Endothelial cell of umbilical vein (primary cell): ENCODE results near the gene RSPRY1. TPM values are rescaled to one million over a fixed set of nuclear protein-coding genes. Genes with fewer than 3 reads are reported as not detected.

Source experiments
- BruUV-seq: library from RNA; stranded (reverse); fragments of 400-500 nt; replicated peaks from 2 replicates; lab custom pipeline; 2021; lab: Mats Ljungman, UMichigan
- CTCF ChIA-PET: fragments of 300-600, 350-600 bp; sonication (Branson Sonifier 250); formaldehyde crosslinking; loops from one replicate; lab custom pipeline; 2021; ENCODE audit warnings: antibody characterized with exemption, inconsistent platforms; lab: Charles Lee
- POLR2A ChIA-PET: fragments of 300-600, 350-600 bp; sonication (Branson Sonifier 250); formaldehyde crosslinking; loops from one replicate; lab custom pipeline; 2021; ENCODE audit warnings: antibody characterized with exemption, inconsistent platforms; lab: Charles Lee
- DNase-seq: peaks from one replicate; pipeline ENCODE4 v3.0.0-alpha.2; 2011; ENCODE audit warnings: low read depth, low spot score
- FAIRE-seq: peaks from 2 replicates; lab custom pipeline; 2011; peaks lifted over from hg19 to GRCh38; lab: Jason Lieb, UNC
- H2AFZ ChIP-seq: 2 replicates; pipeline ENCODE4 v1.6.0; 2012; ENCODE audit warnings: low read depth, low read length, control low read depth, inconsistent platforms
- H3K27ac ChIP-seq: 2 replicates; pipeline ENCODE4 v1.5.1; 2011; ENCODE audit warnings: low read depth, mild to moderate bottlenecking, control low read depth, low read length, moderate library complexity; ENCODE audit not compliant: insufficient read depth
- H3K27me3 ChIP-seq, 2 experiments: 2 replicates each; pipeline versions ENCODE4 v1.6.0 to v1.6.1; 2011; ENCODE audit warnings: low read length in 2 of 2, mixed read lengths in 1 of 2; ENCODE audit not compliant: control insufficient read depth in 2 of 2, insufficient read depth in 2 of 2
- H3K36me3 ChIP-seq, 2 experiments: 2 replicates in 1 of 2; 3 replicates in 1 of 2; pipeline ENCODE4 v1.5.1; 2011; ENCODE audit warnings: low read length in 2 of 2, mild to moderate bottlenecking in 1 of 2, moderate library complexity in 1 of 2; ENCODE audit not compliant: control insufficient read depth in 2 of 2, insufficient read depth in 2 of 2; ENCODE audit errors: extremely low read depth in 1 of 2
- H3K4me1 ChIP-seq: 3 replicates; pipeline ENCODE4 v1.5.1; 2011; ENCODE audit warnings: mild to moderate bottlenecking, low read length; ENCODE audit not compliant: control insufficient read depth, insufficient read depth; ENCODE audit errors: extremely low read depth
- H3K4me2 ChIP-seq: 2 replicates; pipeline ENCODE4 v1.6.1; 2011; ENCODE audit warnings: low read length, control low read depth, mixed read lengths; ENCODE audit not compliant: insufficient read depth
- H3K4me3 ChIP-seq, 3 experiments: fragments of 200-600 bp in 1 of 3; sonication (generic), shearing (Covaris generic) in 1 of 3; replicated peaks in 1 of 3; 2 replicates each; pipeline ENCODE4 v1.5.1; 2011 to 2016; ENCODE audit warnings: control low read depth in 3 of 3, low read length in 3 of 3, mild to moderate bottlenecking in 2 of 3, inconsistent platforms in 1 of 3, low read depth in 1 of 3, moderate library complexity in 1 of 3; ENCODE audit not compliant: insufficient read depth in 1 of 3
- H3K79me2 ChIP-seq: 2 replicates; pipeline ENCODE4 v1.6.0; 2012; ENCODE audit warnings: low read length, inconsistent platforms; ENCODE audit not compliant: control insufficient read depth, insufficient read depth
- H3K9ac ChIP-seq: replicated peaks from 2 replicates; pipeline ENCODE3; 2011; ENCODE audit warnings: low read length, control low read depth; ENCODE audit not compliant: insufficient read depth; ENCODE audit errors: extremely low read depth
- H3K9me1 ChIP-seq: replicated peaks from 3 replicates; pipeline ENCODE4 v1.6.0; 2011; ENCODE audit warnings: mild to moderate bottlenecking, low read length; ENCODE audit not compliant: control insufficient read depth, insufficient read depth; ENCODE audit errors: extremely low read depth
- H3K9me3 ChIP-seq: replicated peaks from 2 replicates; pipeline ENCODE4 v1.5.1; 2012; ENCODE audit warnings: low read length, inconsistent platforms; ENCODE audit not compliant: control insufficient read depth, insufficient read depth
- H4K20me1 ChIP-seq: replicated peaks from 2 replicates; pipeline ENCODE3; 2011; ENCODE audit warnings: mild to moderate bottlenecking, low read length; ENCODE audit not compliant: control insufficient read depth, insufficient read depth; ENCODE audit errors: extremely low read depth
- CTCF ChIP-seq, 2 donors: IDR thresholded peaks; 1 replicate in 1 of 2; 2 replicates in 1 of 2; pipeline ENCODE4 v1.5.1; 2011; ENCODE audit warnings: low read length in 2 of 2, mild to moderate bottlenecking in 2 of 2, moderate library complexity in 2 of 2, control low read depth in 1 of 2, inconsistent platforms in 1 of 2, low read depth in 1 of 2; ENCODE audit not compliant: insufficient read depth in 1 of 2; ENCODE audit errors: extremely low read depth in 1 of 2
- EZH2 ChIP-seq: IDR thresholded peaks from 2 replicates; pipeline ENCODE4 v1.6.1; 2012; ENCODE audit warnings: borderline replicate concordance, low read depth, mild to moderate bottlenecking, moderate library complexity, low read length, inconsistent platforms; ENCODE audit not compliant: severe bottlenecking
- MYC ChIP-seq: IDR thresholded peaks from one replicate; pipeline ENCODE4 v1.6.1; 2011; ENCODE audit warnings: mild to moderate bottlenecking, low read depth, low read length
- POLR2AphosphoS5 ChIP-seq: IDR thresholded peaks from 2 replicates; pipeline ENCODE4 v1.6.1; 2012; ENCODE audit warnings: low read depth, mild to moderate bottlenecking, control low read depth, low read length, moderate library complexity; ENCODE audit not compliant: insufficient read depth
- dilution Hi-C: fragments of 300-500 bp; cut with MboI; formaldehyde crosslinking; loops from one replicate; pipeline ENCODE4 v1.15.0; 2019; ENCODE audit warnings: low sequenced_read_pairs; ENCODE audit not compliant: extremely low pct_ligation_motif_present
- intact Hi-C: fragments of 100-400 bp; cut with micrococcal nuclease; formaldehyde crosslinking; loops from one replicate; pipeline ENCODE4 v1.10.0; 2022
- polyA plus RNA-seq, 4 experiments: library from polyadenylated mRNA; depleted of rRNA in 3 of 4; stranded (reverse) in 3 of 4; unstranded in 1 of 4; fragments of >200 nt; gene quantifications; 2 replicates each; pipeline versions ENCODE4 v1.2.1 to v1.2.3, GENCODE V29; 2011 to 2012; ENCODE audit warnings: missing spikeins in 1 of 4
- total RNA-seq: library from RNA; stranded (reverse); gene quantifications from 2 replicates; pipeline ENCODE4 v1.2.3, GENCODE V29; 2021

Gene RSPRY1
- total and polyA plus RNA-seq, 2 donors (not counting 3 experiments of a cell fraction or from before 2014, with no cell fraction given): 28.5 to 55.1 TPM

DNA sequence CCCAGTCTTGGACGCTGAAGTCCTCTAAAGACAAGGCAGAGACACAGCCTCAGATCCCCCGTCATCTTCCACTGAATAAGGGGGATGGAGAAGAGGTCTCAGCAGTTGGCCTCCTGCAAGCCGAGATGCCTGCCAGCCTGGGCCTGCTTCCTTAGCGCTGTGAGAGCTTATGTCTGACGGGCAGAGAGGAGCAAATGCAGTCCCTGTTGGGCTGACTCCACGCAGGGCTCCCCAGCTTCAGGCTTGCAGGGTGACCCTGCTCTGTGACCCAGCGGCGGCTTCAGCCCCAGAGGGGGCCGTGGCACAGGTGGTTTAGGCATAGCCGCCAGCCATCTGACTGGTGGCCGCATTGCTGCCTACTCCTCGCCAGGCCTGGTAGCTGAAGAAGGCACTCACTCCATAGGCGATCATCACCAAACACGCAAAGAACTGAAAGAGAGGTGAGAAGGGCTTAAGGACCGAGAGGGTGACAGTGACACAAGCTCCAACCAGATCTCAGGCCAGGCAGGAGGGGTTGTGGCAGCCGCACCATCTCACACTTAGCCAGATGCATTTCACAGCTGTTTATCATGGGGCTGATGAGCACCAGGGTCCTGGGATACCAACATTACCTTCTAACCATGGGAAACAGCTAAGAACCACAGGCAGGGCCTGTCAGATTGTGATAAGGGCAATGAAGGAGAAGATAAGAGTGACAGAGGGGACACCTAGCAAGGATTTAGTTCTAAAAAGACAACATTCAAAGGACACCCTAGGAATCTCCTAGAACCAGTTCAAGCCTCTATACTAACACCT lies 70.7 kb downstream of the RSPRY1 start:
- no peak overlapping the region for H3K4me3 ChIP-seq
- ChIA-PET CTCF (interaction anchor here (1.3 kb wide), 1 partner anchor 12 kb away, joined by 5 read pairs; the partner anchor contains the start of gene ARL2BP), POLR2A (no interaction called here)
- H2AFZ ChIP-seq: no peak overlapping the region
- no peaks in the 10 kb centered on the region for H4K20me1 ChIP-seq
- no peak overlapping the region for H3K9ac ChIP-seq
- no peaks in the 10 kb centered on the region for H3K9me1 ChIP-seq
- H3K27ac ChIP-seq: no peak overlapping the region
- DNase-seq: no peak
- dilution Hi-C loops (no loop called here), intact Hi-C loops (no loop called here)
- H3K4me2 ChIP-seq: no peak overlapping the region
- no peaks in the 10 kb centered on the region for H3K27me3 ChIP-seq
- TF ChIP-seq MYC (no peak), CTCF (IDR thresholded peaks at IDR 0.05; ENCODE audit: extremely low read depth in 1 of 2, insufficient read depth in 1 of 2, low read depth in 1 of 2, low read length in 2 of 2) (no peak), EZH2 (no peak), POLR2AphosphoS5 (no peak)
- H3K4me1 ChIP-seq: peaks cover 24% of the 10 kb centered on the region
- no peaks in the 10 kb centered on the region for H3K9me3 ChIP-seq
- FAIRE-seq: no peak
- no peaks in the 10 kb centered on the region for H3K79me2 ChIP-seq
- no TSS peak for BruUV-seq
- peaks cover 0 to 6% of the 10 kb centered on the region in 2 experiments for H3K36me3 ChIP-seq
